Left colon (tissue), 2 donors: Measurements from ENCODE around the gene PDE9A. TPM values are rescaled to one million over a fixed set of nuclear protein-coding genes. Genes with fewer than 3 reads are reported as not detected.

Source experiments
- ATAC-seq: fragments of 200-7000 bp; cut with Tn5 transposase; one replicate; pipeline ENCODE4 v1.9.1; 2020; ENCODE audit warnings: mild to moderate bottlenecking, moderate library complexity
- DNase-seq, 2 donors: peaks; one replicate each; pipeline ENCODE4 v3.0.0-alpha.2; 2020
- intact Hi-C, 2 donors: fragments of 100-400 bp; cut with DNase I in 1 of 2; cut with micrococcal nuclease in 1 of 2; formaldehyde crosslinking; loops; one replicate each; pipeline versions ENCODE4 v1.11.2 to v1.14.0; 2022; cut with DNase I, micrococcal nuclease
- total RNA-seq, 2 donors: library from RNA; stranded (reverse); fragmentation: NEBNext Ultra II Directional; extraction: Animal tissue kit (Norgen Biotek cat#: 25700); gene quantifications; one replicate each; pipeline ENCODE4 v1.2.1, GENCODE V29; 2021
- donor health status: DM: no; HTN: no; CAD: no.
- donor health status: DM: yes; HTN: yes; CAD: no.

PDE9A gene
- total RNA-seq, 2 donors from 2014 or later = 117 to 236 TPM

DNA sequence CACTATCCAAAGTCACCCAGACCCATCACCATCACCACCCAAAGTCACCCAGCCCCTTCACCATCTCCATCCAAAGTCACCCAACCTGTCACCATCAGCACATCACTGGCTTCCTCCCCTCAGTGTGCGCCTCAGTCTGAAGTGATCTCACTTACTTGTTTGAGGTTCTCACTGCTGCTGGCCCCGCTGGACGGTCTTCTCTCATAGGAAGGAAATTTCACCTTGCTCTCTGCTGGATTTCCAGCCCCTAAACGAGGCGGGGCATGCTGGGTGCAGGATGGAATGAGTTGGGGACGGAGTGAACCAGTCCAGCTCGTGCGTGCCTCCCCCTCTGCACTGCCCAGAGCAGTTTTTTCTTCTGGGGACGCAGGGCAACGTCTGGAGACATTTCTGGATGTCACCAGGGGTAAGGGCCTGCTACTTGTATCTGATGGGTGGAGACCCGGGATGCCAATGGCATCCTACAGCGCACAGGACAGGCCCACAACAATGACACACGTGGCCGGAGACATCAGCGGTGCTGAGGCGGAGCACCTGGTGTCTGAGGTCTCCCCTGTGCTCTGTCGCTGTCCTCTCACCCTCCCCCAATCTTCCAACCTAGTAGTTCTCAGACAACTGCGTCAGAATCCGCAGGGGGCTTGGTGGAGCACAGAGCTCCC is 38.6 kb downstream of the PDE9A start:
- intact Hi-C loops = no loop called here
- no peak for ATAC-seq
- DNase-seq = no peak

DNA sequence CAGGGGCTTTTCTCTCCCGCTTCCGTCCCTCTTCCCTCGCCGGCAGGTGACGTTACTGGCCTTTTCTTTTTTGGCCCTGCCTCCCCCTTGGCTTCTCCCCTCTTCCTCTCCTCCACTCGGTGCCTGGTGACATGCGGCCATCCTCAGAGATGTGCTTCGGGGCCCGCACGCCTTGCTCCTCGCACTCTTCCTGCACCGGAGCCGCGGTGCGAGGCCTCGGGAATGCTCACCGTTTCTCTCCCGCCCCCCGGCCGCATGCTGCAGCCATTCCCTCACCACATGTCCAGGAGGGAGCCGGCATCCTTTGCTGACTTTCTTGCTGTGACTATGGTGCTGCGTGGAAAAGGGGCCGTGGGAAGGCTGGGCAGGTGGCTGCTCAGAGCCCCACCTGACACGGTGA is 39.3 kb downstream of the PDE9A start:
- no peak for DNase-seq
- ATAC-seq = no peak
- intact Hi-C loops = no loop called here

DNA sequence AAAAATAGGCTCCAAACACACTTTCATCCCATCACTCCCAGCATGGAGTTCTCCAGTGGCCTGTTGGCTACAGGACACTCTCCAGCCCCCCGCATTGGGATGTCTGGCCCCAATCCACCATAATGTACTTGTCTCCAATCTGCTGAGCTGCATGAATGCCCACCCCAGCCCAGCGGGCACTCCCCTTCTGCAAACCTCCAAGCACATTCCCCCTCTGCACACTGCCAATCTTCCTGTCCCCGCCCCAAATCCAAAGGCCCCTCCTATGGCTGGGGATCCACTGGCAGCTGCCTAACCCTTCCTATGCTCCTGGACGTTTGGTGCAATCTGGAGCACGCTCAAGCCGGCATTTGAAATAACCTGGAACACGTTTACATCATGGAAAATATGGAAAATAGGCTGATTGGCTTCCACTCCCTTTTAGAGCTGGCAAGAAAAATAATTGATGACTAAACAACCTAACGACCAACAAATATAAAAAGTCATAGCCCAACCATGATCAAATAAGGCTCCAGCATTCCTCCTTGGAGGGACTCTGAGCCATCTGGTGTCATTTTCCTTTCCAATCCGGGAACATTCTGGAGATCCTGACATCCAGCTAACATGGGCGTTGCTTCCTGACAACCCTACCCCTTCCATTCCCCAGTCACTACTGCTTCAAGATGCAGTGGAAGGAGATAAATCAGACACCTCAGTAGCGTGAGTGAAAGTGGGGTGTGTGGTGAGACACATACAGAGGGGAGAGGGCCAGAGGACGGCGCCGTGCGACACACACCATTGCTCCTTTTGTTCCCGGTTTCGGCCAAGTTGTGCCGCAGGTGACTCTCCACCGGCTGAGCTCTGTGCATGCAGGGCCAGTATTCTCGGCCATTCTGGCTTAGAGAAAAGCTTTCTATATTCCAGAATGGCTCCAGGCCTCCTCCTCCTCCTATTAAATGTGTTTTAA is 41.6 kb downstream of the PDE9A start:
- DNase-seq = no peak

DNA sequence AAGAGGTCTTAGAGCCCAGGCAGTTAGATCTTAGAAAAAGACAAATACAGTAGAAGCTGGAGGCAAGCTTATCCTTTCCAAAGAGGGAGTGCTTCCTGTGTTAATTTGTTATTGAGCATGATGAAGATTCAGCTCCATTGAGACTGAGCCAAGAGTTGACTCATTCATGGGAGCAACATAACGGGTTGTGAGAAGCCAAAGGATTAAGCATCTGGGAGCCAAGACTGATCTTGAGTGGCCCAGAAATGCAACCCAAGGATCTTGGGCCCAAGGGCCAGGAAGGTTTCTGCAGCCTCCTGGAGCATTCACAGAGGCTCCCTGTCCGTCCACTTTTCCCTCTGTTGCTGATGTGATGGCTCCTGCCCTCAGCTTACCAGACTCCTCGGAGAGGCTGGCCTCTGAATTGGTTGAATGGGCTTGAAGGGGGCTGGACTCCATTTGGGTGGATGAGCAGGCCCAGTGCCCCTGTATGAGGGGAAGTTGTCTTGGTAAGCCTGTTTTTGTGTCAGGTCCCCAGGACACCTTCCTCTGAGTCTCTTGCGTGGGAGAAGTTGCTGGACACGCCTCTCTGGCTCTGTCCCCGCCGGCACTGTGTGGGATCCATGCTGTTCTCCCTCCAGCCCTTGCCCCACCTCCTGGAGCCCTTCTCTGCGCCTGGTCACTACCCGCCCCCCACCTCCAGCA is 42.4 kb downstream of the PDE9A start:
- DNase-seq (no peak), ATAC-seq (no peak)
- intact Hi-C loops = no loop called here

More for the DNA sequence above, 41.6 kb downstream of the PDE9A start:
- ATAC-seq = no peak
- intact Hi-C loops = no loop called here

DNA sequence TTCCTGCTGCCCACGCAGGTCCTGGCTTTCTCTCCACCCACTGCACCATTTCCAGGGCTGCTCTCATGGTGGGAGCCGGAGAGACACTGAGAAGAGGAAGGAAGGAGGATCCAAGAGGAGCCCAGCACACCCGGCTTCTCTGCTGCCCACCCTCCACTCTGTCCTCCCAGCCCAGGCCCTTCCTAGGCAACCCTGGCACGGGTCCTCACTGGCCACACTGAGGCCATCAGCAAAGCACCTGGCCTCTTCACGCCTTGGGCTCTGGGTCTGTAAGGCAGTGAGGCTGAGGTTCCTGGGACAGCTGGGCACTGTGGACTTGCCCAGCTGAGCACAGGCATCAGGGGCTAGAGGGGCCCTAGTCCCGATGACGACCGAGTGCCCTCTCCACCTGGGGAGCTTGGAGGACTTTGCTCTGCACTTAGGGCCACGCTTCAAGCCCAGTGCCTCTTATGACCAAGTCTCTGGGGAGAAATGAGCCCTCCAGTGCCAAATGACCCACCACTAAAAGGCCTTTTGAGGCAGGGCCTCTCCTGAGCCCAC is 43.1 kb downstream of the PDE9A start:
- intact Hi-C loops = no loop called here
- ATAC-seq = no peak
- DNase-seq = no peak

DNA sequence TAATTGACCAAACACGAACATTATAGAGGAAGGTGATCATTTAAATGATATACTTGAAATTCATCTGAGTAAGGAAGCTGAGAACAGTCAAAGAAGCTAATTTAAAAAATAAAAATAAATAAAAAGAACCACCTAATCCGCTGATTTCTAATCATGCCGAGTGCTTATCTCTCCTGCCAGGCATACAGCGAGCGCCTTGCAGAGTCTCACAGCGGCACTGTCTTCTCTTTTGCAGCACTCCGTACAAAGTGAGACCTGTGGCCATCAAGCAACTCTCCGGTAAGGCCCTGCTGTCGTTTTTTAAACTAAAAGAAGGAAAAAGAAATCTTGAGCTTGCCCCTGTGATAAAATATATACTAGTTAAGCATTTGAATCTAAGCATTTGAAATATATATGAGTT is 45.3 kb downstream of the PDE9A start:
- DNase-seq (no peak), ATAC-seq (no peak)
- intact Hi-C loops = no loop called here

DNA sequence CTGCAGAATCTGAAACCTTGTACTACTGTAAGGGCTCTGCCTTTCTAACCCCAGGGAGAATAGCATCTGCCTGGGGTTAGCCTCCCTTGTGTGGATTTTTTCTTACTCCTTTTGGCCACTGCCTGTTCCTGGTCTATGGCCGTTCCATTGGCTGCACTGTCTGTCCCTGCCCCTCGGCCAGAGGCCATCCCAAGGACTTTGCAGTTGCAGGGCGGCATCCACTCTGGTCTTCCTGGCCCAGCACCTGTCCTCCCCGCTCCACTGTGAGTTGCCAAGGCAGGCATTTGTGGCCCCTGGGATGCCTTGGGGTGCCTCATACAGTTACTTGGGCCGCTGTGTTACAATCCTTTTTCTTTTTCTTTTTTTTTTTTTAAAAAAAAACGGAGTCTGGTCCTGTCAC is 45.8 kb downstream of the PDE9A start:
- DNase-seq (no peak), ATAC-seq (no peak)
- intact Hi-C loops = no loop called here

DNA sequence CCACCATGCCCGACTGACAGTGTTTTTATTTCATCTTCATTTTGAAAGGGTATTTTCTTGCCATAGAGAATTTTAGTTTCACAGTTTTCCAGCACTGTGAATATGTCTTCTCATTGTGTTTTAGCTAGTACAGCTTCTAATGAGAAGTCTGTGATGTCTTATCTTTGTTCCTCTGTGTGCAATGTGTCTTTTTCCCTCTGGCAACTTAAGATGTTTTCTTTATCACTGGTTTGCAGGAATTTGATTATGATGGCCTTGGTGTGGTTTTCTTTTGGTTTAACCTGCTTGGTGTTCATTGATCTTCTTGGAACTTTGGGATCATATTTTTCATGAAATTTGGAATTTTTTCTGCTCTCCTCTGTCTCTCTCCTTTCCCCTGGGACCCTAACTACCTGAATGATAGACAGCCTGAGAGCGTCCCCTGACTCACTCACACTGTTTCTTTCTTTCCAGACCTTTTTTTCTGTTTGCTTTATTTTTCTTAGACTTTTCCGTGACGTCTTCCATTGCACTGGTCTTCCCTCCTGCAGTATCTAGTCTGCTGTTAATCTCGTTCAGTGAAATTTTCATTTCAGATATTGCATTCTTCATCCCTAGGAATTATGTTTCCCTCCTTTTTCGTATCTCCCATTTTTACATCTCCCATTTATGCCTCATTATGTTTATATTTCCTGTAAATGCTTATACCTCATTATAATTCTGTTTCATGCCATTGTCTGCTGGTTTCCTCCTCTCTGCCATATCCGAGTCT is 48.5 kb downstream of the PDE9A start:
- ATAC-seq (no peak), DNase-seq (no peak)
- intact Hi-C loops = no loop called here

DNA sequence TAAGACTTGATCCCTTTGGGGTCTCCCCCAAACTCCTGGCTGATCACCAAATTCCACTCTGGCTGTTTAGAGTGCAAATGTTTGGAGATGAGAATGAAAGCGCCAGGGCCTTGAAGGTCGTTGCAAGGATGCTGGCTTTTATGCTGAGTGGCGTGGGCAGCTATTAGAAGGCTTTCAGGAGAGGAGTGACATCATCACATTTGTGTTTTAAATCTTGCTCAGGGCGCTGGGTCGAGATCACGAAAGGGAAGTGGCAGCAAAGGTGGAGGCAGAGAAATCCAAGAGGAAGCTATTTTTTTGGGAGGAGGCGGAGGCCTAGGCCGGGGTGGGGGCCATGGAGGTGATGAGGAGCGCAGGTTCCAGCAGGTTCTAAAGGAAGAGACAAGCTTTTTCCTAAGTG is 49.3 kb downstream of the PDE9A start:
- intact Hi-C loops = no loop called here
- DNase-seq = no peak
- no peak for ATAC-seq

DNA sequence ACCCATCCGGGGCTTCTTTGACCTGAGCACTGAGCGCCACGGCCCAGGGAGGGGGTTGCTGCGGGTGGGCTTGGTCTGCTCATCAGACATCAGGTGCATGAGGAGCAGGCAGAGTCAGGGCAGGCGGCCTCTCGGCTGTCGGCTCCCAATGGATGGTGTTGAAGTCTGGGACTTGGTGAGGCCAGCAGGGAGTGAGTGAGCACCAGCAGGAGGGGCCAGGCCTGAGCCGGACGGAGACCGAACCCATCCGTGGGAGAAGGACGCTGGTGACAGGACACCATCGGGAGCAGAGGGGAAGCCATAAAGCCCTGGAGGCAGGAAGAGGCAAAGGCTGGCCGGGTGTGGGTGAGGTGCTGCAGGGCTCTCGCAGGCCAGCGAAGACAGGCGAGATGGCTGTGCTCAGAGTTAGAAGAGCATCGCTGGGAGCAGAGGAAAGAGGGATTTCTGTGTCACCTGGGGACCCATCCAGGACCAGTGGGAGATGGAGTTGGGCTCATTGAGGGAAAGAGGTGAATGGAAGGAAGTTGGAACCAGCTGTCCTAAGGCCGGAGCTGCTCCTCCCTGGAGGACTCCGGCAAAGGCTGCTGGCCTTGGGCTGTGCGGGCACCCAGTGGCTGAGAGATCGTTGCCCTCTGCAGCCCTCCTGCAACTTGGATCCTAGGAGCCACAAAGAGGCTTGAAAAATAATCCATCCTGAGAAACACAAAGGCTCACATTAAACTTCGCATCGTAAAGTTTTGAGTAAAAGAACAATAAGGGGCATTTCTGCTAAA is 49.9 kb downstream of the PDE9A start:
- no peak for ATAC-seq
- no peak for DNase-seq
- intact Hi-C loops = no loop called here

DNA sequence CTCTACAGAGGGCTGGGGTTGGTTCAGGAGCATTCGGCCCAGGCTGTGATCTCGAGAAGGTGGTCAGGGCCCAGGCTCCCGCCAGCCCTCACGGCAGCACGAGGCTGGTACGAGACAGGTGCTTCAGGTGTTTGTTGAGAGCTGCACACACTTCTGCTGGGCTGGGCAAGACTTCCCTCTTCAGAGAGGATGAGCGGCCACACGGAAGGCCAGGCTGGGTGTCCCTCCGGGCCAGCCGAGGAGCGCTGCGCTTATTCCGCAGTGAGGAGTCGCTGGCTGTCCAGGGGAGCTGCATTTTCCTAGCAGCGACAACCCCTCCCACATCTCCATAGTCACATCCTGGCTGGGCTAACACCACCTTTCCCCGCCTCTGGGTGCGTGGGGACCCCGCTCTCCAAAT is 50.5 kb downstream of the PDE9A start:
- intact Hi-C loops = no loop called here
- no peak for DNase-seq
- ATAC-seq = no peak

DNA sequence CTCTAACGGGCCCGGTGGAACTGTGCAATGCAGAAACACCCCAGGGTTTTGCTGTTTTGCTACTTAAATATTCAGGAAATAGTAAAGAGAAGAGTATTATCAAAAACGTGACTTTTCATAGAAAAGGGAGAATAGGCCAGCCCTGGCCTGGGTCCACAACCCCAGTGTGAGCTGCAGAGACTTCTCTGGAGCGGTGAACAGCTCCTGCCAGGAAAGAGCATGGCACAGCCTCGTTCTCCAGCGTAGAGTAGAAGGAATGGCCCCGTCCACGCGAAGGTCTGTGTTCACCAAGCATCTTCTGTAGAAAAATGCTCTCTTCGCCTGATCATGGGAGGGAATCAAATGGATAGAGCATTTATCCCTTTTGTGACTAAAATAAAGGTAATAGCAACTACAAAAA is 51.4 kb downstream of the PDE9A start:
- ATAC-seq (no peak), DNase-seq (no peak)
- intact Hi-C loops = no loop called here

DNA sequence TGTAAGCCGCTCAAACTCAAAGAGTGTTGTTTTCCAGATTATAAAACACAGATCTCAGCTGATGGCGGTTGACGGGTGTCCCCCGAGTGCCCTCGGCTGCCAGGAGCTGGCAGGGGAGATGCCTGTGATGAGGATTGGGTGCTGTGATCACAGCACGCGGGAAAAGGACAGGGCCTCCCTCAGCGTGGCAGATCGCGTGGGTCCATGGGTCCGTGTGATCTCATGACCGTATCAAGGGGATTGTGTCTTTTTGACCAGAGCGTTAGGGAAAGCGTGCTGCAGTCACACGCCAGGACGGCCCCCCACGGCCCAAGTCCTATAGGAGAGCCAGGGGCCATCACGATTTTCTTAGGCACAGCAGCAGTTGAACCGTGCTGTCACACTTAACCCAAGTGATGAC is 51.9 kb downstream of the PDE9A start:
- no peak for ATAC-seq
- intact Hi-C loops = no loop called here
- no peak for DNase-seq

DNA sequence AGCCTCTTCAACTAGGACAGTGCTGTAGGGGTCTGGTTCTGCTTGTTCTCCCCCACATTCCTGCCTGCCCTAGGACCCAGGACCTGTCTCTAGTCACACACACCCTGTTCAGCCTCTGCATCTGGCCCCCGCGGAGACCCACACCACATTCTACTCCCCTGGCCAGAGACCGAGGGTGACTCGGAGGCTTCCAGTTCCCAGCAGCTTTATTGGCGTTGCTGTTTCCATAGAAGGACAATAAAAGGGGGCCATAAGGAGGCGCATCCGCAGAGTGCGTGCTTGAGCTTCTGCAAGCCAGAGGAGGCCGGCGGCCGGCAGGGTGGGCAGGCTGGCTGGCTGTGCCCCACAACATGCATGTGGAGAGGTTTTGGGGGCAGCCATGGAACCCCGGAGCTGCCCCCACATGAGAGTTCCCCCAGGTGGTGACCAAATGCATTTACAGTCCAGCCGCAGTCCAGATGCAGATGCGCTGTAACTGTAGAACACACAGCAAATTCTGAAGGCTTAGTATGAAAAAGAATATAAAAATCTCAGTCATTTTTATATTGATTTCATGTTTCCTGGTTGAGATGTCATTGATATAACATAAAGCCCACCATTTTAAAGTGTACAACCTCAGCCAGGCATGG is 52.4 kb downstream of the PDE9A start:
- intact Hi-C loops = no loop called here
- DNase-seq (no peak), ATAC-seq (no peak)

DNA sequence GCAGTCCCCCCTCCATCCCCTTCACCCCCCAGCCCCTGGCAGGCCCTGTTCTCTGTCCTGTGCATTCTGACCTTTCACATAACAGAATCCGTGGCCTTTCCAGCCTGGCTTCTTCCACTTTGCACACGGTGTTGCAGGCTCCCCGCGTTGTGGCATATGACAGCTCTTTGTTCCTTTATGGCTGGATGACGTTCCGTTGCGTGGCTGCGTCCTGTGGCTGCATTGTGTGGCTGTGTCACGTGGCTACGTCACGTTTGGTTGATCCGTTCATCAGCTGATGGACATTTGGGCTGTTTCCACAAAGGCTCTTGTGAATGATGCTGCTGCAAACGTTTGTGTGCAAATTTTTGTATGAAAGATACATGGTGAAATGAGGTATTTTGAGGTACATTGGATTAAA is 53.3 kb downstream of the PDE9A start:
- intact Hi-C loops = no loop called here
- DNase-seq (no peak), ATAC-seq (no peak)

DNA sequence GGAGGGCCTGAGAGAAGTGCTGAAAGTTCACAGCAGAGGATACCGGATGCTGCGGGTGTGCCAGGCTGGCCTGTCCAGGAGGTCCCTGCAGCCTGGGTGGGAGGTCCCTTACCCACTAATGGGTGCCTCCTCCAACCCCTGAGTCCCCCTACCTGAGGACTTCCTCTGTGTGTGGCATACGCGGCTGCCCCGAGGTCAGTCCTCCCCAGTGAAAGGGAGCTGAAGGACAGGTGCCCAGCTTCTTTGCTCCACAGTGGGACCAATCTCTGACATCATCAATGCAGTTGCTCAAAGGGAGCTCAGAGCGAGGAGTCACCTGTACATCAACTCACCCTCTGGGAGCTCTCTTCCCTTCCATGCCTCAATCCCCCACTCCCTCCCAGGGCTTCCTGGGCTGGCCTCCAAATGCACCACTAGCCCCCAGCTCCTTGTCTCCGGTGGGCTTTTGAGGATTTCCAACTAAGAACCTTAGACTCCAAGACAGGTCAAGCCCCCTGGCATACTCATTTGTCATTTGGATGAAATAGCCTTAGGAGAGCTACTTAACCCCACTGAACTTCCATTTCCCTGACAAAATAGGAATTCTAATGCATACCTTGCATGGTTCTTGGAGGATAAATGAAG is 53.9 kb downstream of the PDE9A start:
- intact Hi-C loops = no loop called here
- ATAC-seq (no peak), DNase-seq (no peak)

DNA sequence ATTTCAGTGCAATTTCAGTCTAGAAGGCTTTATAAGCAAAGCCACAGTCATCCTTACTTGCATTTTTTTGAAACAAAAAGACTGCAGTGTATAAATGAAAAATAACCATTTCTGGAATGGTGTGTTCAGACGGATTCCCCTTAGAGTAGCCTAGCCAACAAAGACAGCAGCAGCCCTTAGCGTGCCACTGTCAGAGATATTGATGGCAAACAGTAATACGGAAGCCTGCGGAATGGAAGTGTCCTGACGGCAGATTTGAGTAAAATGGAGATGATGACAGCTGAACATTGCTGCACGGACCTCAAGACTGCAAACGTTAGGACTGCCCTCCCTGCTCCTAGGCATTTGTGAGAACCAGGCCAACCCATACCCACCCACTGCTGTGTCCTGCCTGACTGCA is 54.7 kb downstream of the PDE9A start:
- DNase-seq (no peak), ATAC-seq (no peak)
- intact Hi-C loops = no loop called here
